Posterior cingulate gyrus (tissue), 11 donors: ENCODE measurements around the gene ARHGAP6.
"Not testable (repeated sequence)": the region's sequence is repeated elsewhere in the genome, so short reads cannot be mapped to it uniquely, and the experiment has no call there.

ENCODE experiments used
- DNase-seq, 10 donors: peaks; one replicate each; pipeline versions ENCODE4 v3.0.0 to v3.0.0-alpha.2; 2020 to 2021; ENCODE audit warnings: mixed read lengths in 3 of 10
- intact Hi-C: fragments of 100-400 bp; cut with DNase I; formaldehyde crosslinking; loops from one replicate; pipeline ENCODE4 v1.15.1; 2023

The ARHGAP6 gene

GRCh38 chrX:11137543-11138139 lies 528.1 kb downstream of the ARHGAP6 start:
- intact Hi-C loops = loop anchor here (5.0 kb wide), 1 partner anchor 950 kb away; no protein-coding TSS in a partner anchor
- DNase-seq = no peak

- DNase-seq = no peak
- intact Hi-C loops = loop anchor here (5.0 kb wide), 1 partner anchor 948 kb away; no protein-coding TSS in a partner anchor
Observed at GRCh38 chrX:11135564-11136185, 530.0 kb downstream of the ARHGAP6 start.

GRCh38 chrX:11131146-11131545 lies 534.6 kb downstream of the ARHGAP6 start:
- intact Hi-C loops = no loop called here
- no peak for DNase-seq

GRCh38 chrX:11130136-11130535 lies 535.6 kb downstream of the ARHGAP6 start:
- DNase-seq = no peak
- intact Hi-C loops = no loop called here

GRCh38 chrX:11129534-11130105 lies 536.1 kb downstream of the ARHGAP6 start:
- intact Hi-C loops = no loop called here
- DNase-seq = no peak

GRCh38 chrX:11125060-11125459 lies 540.7 kb downstream of the ARHGAP6 start:
- DNase-seq = no peak
- intact Hi-C loops = no loop called here

GRCh38 chrX:11124112-11124511 lies 541.6 kb downstream of the ARHGAP6 start:
- no peak for DNase-seq
- intact Hi-C loops = no loop called here

GRCh38 chrX:11123087-11123486 lies 542.6 kb downstream of the ARHGAP6 start:
- DNase-seq, intact Hi-C loops: not testable (repeated sequence)

GRCh38 chrX:11119313-11119943 lies 546.3 kb downstream of the ARHGAP6 start:
- intact Hi-C loops = no loop called here
- no peak for DNase-seq

- no peak for DNase-seq
- intact Hi-C loops = no loop called here
Observed at GRCh38 chrX:11117745-11118144, 548.0 kb downstream of the ARHGAP6 start.

- DNase-seq = peak in 1 of 10 donors; percentile 49
- intact Hi-C loops = no loop called here
Observed at GRCh38 chrX:11113731-11114130, 552.0 kb downstream of the ARHGAP6 start.

- DNase-seq = no peak
- intact Hi-C loops = no loop called here
Observed at GRCh38 chrX:11111947-11112346, 553.8 kb downstream of the ARHGAP6 start.

- intact Hi-C loops = no loop called here
- peak; percentile 73 to 97 (median 83) for DNase-seq
Observed at GRCh38 chrX:11111037-11111851, 554.5 kb downstream of the ARHGAP6 start, which contains the start of gene HCCS. HCCS (plus strand) TSS chrX:11111332; CDS start chrX:11112061, 729 bp downstream.

GRCh38 chrX:11109968-11110367 lies 555.8 kb downstream of the ARHGAP6 start:
- intact Hi-C loops = no loop called here
- DNase-seq = no peak

GRCh38 chrX:11108253-11108941 lies 557.3 kb downstream of the ARHGAP6 start:
- DNase-seq = no peak
- intact Hi-C loops = no loop called here

- DNase-seq = no peak
- intact Hi-C loops = no loop called here
Observed at GRCh38 chrX:11105080-11105479, 560.6 kb downstream of the ARHGAP6 start.

- intact Hi-C loops = no loop called here
- no peak for DNase-seq
Observed at GRCh38 chrX:11103751-11104150, 562.0 kb downstream of the ARHGAP6 start.

GRCh38 chrX:11103006-11103405 lies 562.7 kb downstream of the ARHGAP6 start:
- DNase-seq = no peak
- intact Hi-C loops = no loop called here

- peak in 5 of 10 donors; percentile 10 to 83 (median 29) for DNase-seq
- intact Hi-C loops = no loop called here
Observed at GRCh38 chrX:11100281-11101035, 565.3 kb downstream of the ARHGAP6 start.
